KG1 (cell line): ENCODE data around the gene RETN.
A peak's percentile ranks its signal among the peaks of the same experiment; 100 is the strongest.

Experiments used
- DNase-seq: peaks from one replicate; lab custom pipeline; 2025; lab: John Stamatoyannopoulos, UW

The RETN gene

GRCh38 chr19:7657131-7657751 is 11.6 kb upstream of the RETN start:
- DNase-seq = peak; percentile 26

DNA sequence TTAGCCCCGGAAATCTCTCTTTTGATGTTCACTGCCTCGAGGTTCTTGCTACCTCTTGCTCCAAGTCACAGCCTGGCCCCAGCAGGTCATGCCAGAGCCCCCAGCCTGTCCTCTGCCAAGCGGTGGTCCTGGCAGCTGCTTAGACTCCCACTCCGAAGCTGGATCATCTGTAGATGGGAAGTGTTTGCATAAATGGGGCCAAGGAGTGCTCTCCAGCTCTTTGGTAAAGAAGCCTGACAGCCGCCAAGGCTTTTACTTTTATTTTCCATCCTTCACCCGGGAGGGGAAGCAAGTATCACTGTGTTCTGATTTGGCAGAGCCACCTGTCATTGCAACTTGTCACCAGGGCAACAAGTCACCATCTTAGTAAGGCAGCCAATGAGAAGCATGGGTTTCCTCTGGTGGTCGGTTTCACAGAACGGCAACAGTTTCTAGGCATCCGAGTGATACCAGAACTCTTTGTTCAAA is 10.6 kb upstream of the RETN start:
- DNase-seq = no peak

- DNase-seq = no peak
Measured at GRCh38 chr19:7661744-7662538, 6.9 kb upstream of the RETN start.

GRCh38 chr19:7662657-7663056 is 6.2 kb upstream of the RETN start:
- DNase-seq = no peak

- no peak for DNase-seq
Measured at GRCh38 chr19:7663706-7664105, 5.1 kb upstream of the RETN start.

DNA sequence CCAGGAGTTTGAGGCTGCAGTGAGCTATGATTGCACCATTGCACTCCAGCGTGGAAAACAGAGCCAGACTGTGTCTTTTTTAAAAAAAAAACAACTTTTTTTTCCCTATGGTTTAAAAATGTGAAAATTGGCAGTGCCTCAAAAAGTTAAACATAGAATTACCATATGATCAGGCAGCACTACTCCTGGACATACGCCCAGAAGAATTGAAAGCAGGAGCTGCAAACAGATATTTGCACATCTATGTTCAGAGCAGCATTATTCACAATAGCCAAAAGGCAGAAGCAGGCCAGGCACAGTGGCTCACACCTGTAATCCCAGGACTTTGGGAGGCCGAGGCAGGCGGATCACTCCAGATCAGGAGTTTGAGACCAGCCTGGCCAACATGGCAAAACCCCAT is 3.8 kb upstream of the RETN start:
- DNase-seq = no peak

DNA sequence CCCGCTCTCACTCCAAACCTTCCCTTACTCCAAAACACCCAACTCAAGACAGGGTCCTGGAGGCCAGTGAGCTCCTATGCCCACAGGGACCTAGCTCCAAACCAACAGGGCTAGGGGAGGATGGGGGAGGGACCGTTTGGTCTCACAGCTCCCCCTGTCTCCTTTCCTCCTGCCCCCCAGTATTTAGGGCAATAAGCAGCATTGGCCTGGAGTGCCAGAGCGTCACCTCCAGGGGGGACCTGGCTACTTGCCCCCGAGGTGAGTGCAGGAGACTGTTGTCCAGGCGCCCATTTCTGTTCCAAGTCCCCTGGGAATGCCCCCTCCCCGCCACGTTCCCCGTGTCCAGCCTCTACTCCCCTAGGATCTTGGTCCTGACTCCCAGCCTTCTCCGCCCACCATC is 792 bp downstream of the RETN start:
- no peak for DNase-seq

GRCh38 chr19:7670150-7670783 is 1.4 kb downstream of the RETN start:
- DNase-seq = no peak

DNA sequence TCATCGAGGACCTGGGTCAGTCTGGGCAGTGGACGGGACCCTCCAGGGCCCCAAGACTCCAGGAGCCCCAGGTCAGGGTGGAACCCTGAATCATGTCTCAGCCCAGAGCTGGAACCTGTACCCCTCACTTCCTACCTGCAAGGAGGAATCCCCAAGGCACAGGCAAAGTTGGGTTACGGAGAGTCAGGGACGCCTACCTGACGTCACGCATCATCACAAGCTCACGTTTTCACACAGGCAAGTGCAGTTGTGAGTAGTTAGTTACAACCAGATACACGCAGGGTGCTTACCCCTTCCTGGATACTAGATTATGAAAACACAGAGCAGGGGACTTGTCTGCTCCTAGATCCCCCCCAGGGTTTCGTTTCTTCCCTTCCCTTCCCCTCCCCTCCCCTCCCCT is 1.9 kb downstream of the RETN start:
- DNase-seq = no peak

DNA sequence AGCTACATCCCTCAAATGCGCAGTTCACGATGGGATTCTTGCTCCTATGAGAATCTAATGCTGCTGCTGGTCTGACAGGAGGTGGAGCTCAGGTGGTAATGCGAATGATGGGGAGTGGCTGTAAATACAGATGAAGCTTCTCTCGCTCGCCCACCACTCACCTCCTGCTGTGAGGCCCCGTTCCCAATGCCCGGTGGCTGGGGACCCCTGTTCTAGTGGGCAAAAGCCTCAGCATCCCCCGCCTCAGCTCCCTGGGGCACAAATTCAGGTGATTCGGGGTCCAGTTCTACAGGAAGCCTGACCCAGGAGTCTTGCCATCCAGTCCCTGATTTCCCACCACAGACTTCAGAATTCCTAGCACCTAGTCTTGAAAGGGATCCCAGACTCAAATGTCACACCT is 3.7 kb downstream of the RETN start:
- no peak for DNase-seq

DNA sequence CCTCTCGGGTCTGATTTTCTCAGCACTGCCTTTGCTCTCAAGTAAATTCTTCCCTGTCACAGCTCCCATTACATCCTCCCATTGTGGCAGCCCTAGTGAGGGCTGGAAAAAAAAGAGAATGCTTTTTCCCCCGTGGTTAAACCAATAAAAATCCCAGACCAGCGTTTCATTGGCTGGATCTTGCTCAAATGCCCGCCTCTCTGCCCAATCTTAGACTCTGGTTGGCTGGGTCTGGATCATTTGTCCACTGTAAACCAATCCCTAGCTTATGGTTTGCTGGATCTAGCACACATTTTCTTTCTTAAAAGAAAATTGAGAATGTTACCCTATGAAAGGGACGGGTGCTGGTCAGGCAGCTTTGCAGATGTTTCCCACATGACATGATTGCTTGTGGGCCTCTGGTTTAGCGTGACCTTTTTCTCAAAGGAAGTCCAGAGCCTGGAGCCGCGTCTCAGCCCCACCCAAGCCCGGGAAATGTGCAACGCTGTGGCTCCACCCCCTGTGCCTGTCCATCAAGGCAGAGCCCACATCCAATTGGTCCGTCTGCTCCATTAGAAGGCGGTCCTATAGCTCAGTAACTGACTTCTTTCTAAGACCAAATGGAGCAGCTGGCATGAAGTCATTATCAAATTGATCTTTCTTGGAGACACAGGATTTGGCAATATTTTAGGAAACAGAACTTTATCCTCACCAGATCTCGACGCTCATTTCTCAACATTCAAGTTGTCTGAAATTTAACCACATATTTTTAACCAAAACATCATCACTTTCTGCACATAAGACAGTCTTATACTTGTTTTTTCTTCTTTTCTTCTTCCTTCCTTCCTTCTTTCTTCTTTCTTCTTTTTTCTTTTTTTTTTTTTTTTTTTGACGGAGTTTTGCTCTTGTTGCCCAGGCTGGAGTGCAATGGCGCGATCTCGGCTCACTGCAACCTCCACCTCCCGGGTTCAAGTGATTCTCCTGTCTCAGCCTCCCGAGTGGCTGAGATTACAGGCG is 5.5 kb downstream of the RETN start:
- peak; percentile 24 for DNase-seq

- DNase-seq = no peak
Measured at GRCh38 chr19:7676376-7676775, 7.5 kb downstream of the RETN start.

- no peak for DNase-seq
Measured at GRCh38 chr19:7676854-7677253, 8.0 kb downstream of the RETN start, which contains the start of gene MCEMP1. Gene MCEMP1 (plus strand): TSS chr19:7677090. CDS start chr19:7677121, 31 bp downstream.

DNA sequence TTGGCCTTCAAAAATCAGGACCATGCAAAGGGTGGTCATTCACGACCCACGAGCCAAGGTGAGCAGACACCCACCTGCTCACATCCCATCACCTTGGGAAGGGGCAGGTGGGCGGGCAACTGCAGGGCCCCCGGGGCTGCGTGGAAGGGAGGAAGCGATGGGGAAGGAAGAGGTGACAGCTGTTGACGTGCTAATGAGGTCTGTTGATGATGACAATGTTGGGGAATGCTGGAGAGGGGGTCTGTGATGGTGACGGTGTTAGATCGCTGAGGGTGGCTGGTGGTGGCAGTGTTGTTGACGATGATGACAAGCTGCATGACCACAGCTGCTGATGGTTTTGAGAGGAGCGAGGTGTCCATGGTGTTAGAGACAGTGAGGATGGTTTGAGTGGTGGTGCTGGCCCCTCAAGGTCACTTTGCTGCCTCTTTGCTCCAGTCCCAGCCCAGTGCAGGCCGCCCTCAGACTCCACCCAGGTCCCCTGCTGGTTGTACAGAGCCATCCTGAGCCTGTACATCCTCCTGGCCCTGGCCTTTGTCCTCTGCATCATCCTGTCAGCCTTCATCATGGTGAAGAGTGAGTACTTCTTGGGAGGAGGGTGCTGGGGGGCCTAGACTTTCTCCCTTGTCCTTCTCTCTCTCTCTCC is 8.9 kb downstream of the RETN start:
- no peak for DNase-seq

- DNase-seq = no peak
Measured at GRCh38 chr19:7678971-7679751, 10.3 kb downstream of the RETN start.

DNA sequence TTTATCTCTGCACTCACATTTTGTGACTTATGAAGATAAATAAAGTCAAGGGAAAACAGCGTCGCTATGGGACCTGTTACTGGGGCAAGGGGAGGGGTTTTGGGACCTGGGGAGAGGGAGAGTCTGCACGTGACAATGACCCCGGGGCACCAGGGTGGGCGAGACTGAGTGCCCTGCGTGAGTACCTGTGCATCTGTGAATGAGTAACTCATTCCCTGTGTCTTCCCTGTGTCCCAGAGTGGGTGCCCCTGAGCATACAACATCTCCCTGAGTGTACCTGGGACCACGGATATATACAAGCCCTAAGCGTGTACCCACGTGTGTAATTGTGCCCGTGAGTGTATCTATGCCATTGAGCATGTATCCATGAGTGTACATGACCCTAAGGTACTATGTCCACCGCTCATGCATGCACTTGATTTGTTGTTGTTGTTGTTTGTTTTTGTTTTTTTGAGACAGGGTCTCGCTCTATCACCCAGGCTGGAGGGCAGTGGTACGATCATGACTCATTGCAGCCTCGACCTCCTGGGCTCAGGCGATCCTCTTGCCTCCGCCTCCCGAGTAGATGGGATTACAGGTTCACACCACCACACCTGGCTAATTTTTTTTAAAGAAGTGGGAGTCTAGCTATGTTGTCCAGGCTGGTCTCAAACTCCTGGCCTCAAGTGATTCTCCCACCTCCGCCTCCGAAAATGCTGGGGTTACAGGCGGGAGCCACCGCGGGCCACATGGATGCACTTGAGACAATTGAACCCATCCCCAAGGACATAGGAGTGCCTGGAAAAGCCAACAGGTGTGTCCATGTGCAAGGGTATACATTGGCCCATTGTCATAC is 11.1 kb downstream of the RETN start:
- no peak for DNase-seq

DNA sequence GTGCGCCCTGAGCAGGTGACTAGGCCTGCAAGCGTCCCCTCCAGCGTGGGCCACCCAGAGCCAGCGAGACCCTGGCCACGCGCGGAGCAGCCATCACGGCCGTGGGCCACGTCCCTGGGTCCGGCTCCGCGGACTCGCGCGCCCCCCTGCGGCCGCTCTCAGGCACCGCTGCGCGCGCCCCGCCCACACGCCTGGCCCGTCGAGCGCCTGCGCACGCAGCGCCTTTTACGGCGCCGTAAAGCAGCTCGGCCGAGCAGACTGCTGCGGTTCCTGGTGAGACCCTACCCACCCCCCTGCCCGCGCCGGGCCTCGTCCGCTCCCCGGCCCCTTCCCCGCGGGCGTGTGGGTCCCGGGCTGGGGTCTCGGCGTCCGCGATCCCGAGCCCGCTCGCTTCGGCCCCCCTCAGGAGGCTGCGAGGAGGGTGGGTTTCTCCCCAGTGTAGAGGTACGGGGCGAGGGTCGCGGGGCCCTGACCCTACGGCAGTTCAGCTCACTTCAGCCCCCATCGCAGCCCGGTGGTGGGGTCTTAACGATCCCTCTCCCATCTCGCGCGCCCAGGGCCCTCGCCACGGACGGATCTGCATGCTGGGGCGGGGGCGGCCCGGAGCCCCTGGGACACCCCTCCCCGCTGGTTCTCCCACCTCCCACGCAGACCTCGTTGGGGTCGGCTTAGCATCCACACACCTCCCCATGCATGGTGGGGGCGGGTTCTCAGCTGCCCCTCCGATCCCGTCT is 11.9 kb downstream of the RETN start, which contains the start of gene TRAPPC5:
Gene TRAPPC5, plus strand, starts transcription at position 228 of the 734 bp plus-strand sequence. CDS start 1,421 bp downstream, outside the sequence.
- peak; percentile 81 for DNase-seq

GRCh38 chr19:7681340-7682174 is 12.7 kb downstream of the RETN start:
- DNase-seq = peak; percentile 93
